ENCODE measurements around the gene POLR2C. TPM values are rescaled to one million over a fixed set of nuclear protein-coding genes. Genes with fewer than 3 reads are reported as not detected.

Gene POLR2C
- total RNA-seq, 4 donors from 2014 or later, result 87.9 to 128 (median 98.1) TPM

- no peak for DNase-seq (ENCODE audit: low spot score in 2 of 2)
- no peak overlapping the region for H3K4me3 ChIP-seq (ENCODE audit: low read depth, poor library complexity, severe bottlenecking)
- WGBS, 2 donors, result 87 to 93% methylated on average over 3 of the region's 3 CpGs
- intact Hi-C loops (cut with DNase I; ENCODE audit: low total_unique reads), result loop anchor here (5.0 kb wide), 1 partner anchor 214 kb away; no protein-coding TSS in a partner anchor
- no peak for TF ChIP-seq POLR2A (IDR thresholded peaks at IDR 0.05)
- no peak for TF ChIP-seq CTCF (IDR thresholded peaks at IDR 0.05)
Observed at GRCh38 chr16:57516773-57517172, 54.3 kb downstream of the POLR2C start.

GRCh38 chr16:57517397-57518367 is 55.2 kb downstream of the POLR2C start:
- no peak for TF ChIP-seq POLR2A (IDR thresholded peaks at IDR 0.05)
- TF ChIP-seq CTCF (IDR thresholded peaks at IDR 0.05), result no peak
- intact Hi-C loops (cut with DNase I; ENCODE audit: low total_unique reads), result loop anchor here (5.0 kb wide), 1 partner anchor 215 kb away; no protein-coding TSS in a partner anchor
- 89 to 93% methylated on average over 24 to 31 of the region's 31 CpGs for WGBS, 2 donors
- no peak for DNase-seq (ENCODE audit: low spot score in 2 of 2)
- no peak overlapping the region for H3K4me3 ChIP-seq (ENCODE audit: low read depth, poor library complexity, severe bottlenecking)

DNA sequence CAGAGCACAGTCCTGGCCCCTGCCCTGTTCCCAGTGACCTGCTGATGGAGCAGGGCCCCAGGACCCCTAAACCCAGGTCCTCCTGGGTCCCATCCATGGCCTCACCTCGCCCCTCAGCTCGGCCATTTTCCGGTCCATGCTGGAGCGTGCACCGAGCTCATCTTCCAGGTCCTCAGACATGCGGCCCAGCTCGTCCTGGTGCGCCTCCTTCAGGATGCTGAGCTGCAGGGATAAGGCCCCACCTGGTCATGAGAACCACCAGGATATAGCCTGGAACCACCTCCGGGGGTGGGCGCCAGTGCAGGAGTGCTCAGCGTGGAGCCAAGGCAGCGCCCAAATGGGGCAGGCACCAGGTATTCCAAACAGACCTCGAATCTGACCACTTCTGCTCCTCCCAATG is 56.0 kb downstream of the POLR2C start:
- intact Hi-C loops (cut with DNase I; ENCODE audit: low total_unique reads), result loop anchor here (5.0 kb wide), 1 partner anchor 216 kb away; no protein-coding TSS in a partner anchor
- TF ChIP-seq POLR2A (IDR thresholded peaks at IDR 0.05) (no peak), CTCF (IDR thresholded peaks at IDR 0.05) (no peak)
- DNase-seq (ENCODE audit: low spot score in 2 of 2), result no peak
- H3K4me3 ChIP-seq (ENCODE audit: low read depth, poor library complexity, severe bottlenecking), result no peak overlapping the region
- 90 to 96% methylated on average over 13 of the region's 13 CpGs for WGBS, 2 donors

GRCh38 chr16:57518922-57519321 is 56.4 kb downstream of the POLR2C start:
- DNase-seq (ENCODE audit: low spot score in 2 of 2), result no peak
- intact Hi-C loops (cut with DNase I; ENCODE audit: low total_unique reads), result loop anchor here (5.0 kb wide), 1 partner anchor 217 kb away; no protein-coding TSS in a partner anchor
- no peak overlapping the region for H3K4me3 ChIP-seq (ENCODE audit: low read depth, poor library complexity, severe bottlenecking)
- WGBS, 2 donors, result 84 to 87% methylated on average over 6 of the region's 6 CpGs
- no peak for TF ChIP-seq CTCF (IDR thresholded peaks at IDR 0.05)

DNA sequence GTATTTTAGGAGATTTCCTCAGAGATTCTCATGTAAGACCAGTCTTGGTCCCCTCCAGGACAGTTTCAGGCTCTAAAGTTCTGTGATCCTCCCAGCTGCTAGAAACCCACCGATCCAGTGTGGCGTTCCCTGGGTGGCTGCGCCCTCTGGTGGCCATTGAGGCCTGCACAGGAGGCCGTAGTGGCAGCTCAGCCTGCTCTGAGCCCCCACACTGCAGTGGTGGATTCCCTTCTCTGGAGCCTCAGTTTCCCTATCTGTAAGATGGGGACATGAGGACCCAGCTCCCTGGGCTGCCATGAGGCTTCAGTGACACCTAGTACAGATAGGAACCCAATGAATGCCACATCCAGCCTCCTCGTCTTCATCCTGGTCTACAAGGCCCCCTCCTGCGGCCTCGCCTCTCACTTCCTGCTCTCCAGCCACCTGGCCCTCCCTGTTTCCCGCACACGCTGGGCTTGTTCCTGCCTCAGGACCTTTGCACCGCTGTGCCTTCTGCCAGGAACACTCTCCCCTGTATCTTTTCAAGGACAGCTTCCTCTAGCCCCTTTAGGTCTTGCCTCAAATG is 57.4 kb downstream of the POLR2C start:
- peak; percentile 36 to 94 for DNase-seq (ENCODE audit: low spot score in 2 of 2)
- no peak overlapping the region for H3K4me3 ChIP-seq (ENCODE audit: low read depth, poor library complexity, severe bottlenecking)
- no peak for TF ChIP-seq POLR2A (IDR thresholded peaks at IDR 0.05)
- peak in 1 of 3 donors; percentile 87 for TF ChIP-seq CTCF (IDR thresholded peaks at IDR 0.05)
- intact Hi-C loops (cut with DNase I; ENCODE audit: low total_unique reads), result loop anchor here (5.0 kb wide), 2 partner anchors 103 to 218 kb away; no protein-coding TSS in a partner anchor
- 38% methylated on average over 10 of the region's 10 CpGs for WGBS, 2 donors

Other genes with a start within 250 kb of the POLR2C start
- gene ARL2BP, start 217.4 kb upstream of the POLR2C start, total RNA-seq, result 10 to 100 TPM; 36.3 to 62.6 (median 48.0) TPM
- 100 to 1,000 TPM in 3 of 4 donors, 10 to 100 TPM in 1; 58.4 to 241 (median 218) TPM for gene PLLP, start 178.0 kb upstream of the POLR2C start, total RNA-seq
- gene CCL22, start 103.9 kb upstream of the POLR2C start, total RNA-seq, result 10 to 100 TPM in 1 of 4 donors, 1 to 10 TPM in 2, under 1 TPM in 1; 0.99 to 10.1 (median 2.0) TPM
- gene CX3CL1, start 90.2 kb upstream of the POLR2C start, total RNA-seq, result 10 to 100 TPM in 3 of 4 donors, 1 to 10 TPM in 1; 5.8 to 31.9 (median 18.3) TPM
- 1 to 10 TPM in 1 of 4 donors, not detected in 3; 1.1 TPM for gene CCL17, start 57.9 kb upstream of the POLR2C start, total RNA-seq
- 10 to 100 TPM; 20.9 to 40.8 (median 30.7) TPM for gene CIAPIN1, start 15.3 kb upstream of the POLR2C start, total RNA-seq
- gene COQ9, start 15.2 kb upstream of the POLR2C start, total RNA-seq, result 10 to 100 TPM; 38.7 to 55.3 (median 52.2) TPM
- 10 to 100 TPM; 38.9 to 60.5 (median 44.6) TPM for gene DOK4, start 23.8 kb downstream of the POLR2C start, total RNA-seq
- 10 to 100 TPM; 13.7 to 18.9 (median 16.4) TPM for gene CCDC102A, start 73.9 kb downstream of the POLR2C start, total RNA-seq
- 1 to 10 TPM in 1 of 4 donors, under 1 TPM in 3; 0.23 to 1.5 (median 0.47) TPM for gene ADGRG5, start 80.0 kb downstream of the POLR2C start, total RNA-seq
- gene ADGRG1, start 166.0 kb downstream of the POLR2C start, total RNA-seq, result 100 to 1,000 TPM; 129 to 159 (median 136) TPM
- 1 to 10 TPM in 3 of 4 donors, under 1 TPM in 1; 0.25 to 7.3 (median 1.1) TPM for gene ADGRG3, start 205.6 kb downstream of the POLR2C start, total RNA-seq
- not detected for gene DRC7, start 232.1 kb downstream of the POLR2C start, total RNA-seq

Data from lower leg skin (tissue), 4 donors.